Right lobe of liver (tissue), 4 donors: ENCODE data around the gene APOC4.

Experiments
- CTCF ChIP-seq, 4 donors: fragments of 200-600 bp in 3 of 4; fragments of 450-650 bp in 1 of 4; IDR thresholded peaks; one replicate each; pipeline versions ENCODE4 v1.5.1 to v1.8.0; 2016 to 2022; ENCODE audit warnings: antibody characterized with exemption in 4 of 4, mild to moderate bottlenecking in 2 of 4
- POLR2A ChIP-seq: fragments of 450-650 bp; IDR thresholded peaks from one replicate; pipeline ENCODE4 v1.6.1; 2017; ENCODE audit warnings: antibody characterized with exemption, mild to moderate bottlenecking
- donor health status: DM: no; HTN: no; CAD: no.
- donor health status: DM: no; HTN: no; CAD: no.
- donor health status: DM: no; HTN: yes; CAD: no.

GRCh38 chr19:44986389-44986788 is 44.4 kb downstream of the APOC4 start:
- TF ChIP-seq CTCF (IDR thresholded peaks at IDR 0.05): no peak
- no peak for TF ChIP-seq POLR2A
